ENCODE data around the gene DNAI1. TPM values are rescaled to one million over a fixed set of nuclear protein-coding genes. Genes with fewer than 3 reads are reported as not detected.

DNAI1 gene
- total RNA-seq, 2 donors from 2014 or later = 2.5 to 4.1 TPM

DNA sequence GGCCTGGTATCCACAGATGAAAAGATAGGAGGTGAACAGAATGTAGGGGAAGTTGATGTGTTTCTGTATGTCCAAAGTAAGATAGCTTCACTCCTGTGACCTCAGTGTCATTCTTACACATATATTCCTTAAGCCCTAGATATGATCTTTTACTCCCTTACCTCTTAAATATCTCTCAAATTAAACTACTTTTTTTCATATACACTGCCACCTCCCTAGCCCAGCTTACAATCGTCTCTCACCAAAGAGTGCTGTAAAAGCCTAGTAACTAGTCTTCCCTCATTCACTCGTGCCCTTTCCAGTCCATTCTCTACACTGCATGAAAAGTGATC is 5.3 kb downstream of the DNAI1 start:
- H3K36me3 ChIP-seq (ENCODE audit: control insufficient read depth, insufficient read depth, low read length) = no peaks in the 10 kb centered on the region
- no peaks in the 10 kb centered on the region for H3K4me1 ChIP-seq (ENCODE audit: control insufficient read depth, insufficient read depth, low read length)
- no peak for DNase-seq
- no peak overlapping the region for H3K4me3 ChIP-seq (ENCODE audit: low read length)
- H3K4me3 Mint-ChIP-seq = no peak overlapping the region
- no peaks in the 10 kb centered on the region for H3K9me3 Mint-ChIP-seq
- peaks cover 8% of the 10 kb centered on the region for H3K27me3 ChIP-seq (ENCODE audit: control insufficient read depth, insufficient read depth, low read length, poor library complexity, severe bottlenecking)
- no peak overlapping the region for H3K9ac ChIP-seq (ENCODE audit: extremely low read depth, low read length, poor library complexity, severe bottlenecking)
- no peaks in the 10 kb centered on the region for H3K9me3 ChIP-seq (ENCODE audit: control insufficient read depth, low read length)
- TF ChIP-seq, protein P1, sequence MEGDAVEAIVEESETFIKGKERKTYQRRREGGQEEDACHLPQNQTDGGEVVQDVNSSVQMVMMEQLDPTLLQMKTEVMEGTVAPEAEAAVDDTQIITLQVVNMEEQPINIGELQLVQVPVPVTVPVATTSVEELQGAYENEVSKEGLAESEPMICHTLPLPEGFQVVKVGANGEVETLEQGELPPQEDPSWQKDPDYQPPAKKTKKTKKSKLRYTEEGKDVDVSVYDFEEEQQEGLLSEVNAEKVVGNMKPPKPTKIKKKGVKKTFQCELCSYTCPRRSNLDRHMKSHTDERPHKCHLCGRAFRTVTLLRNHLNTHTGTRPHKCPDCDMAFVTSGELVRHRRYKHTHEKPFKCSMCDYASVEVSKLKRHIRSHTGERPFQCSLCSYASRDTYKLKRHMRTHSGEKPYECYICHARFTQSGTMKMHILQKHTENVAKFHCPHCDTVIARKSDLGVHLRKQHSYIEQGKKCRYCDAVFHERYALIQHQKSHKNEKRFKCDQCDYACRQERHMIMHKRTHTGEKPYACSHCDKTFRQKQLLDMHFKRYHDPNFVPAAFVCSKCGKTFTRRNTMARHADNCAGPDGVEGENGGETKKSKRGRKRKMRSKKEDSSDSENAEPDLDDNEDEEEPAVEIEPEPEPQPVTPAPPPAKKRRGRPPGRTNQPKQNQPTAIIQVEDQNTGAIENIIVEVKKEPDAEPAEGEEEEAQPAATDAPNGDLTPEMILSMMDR (conservative IDR thresholded peaks at IDR 0.05) = no peak
- H3K4me1 Mint-ChIP-seq = peaks cover 13% of the 10 kb centered on the region
- 87 to 96% methylated on average over 2 of the region's 2 CpGs for WGBS, 2 experiments (ENCODE audit: insufficient coverage in 1 of 2, insufficient read length in 1 of 2)
- H3K27ac ChIP-seq (ENCODE audit: low read depth, low read length) = no peak overlapping the region
- H3K27me3 Mint-ChIP-seq (ENCODE audit: insufficient read depth) = peaks cover 14% of the 10 kb centered on the region
- no peaks in the 10 kb centered on the region for H3K36me3 Mint-ChIP-seq (ENCODE audit: low read depth)
- no peak overlapping the region for H3K27ac Mint-ChIP-seq

DNA sequence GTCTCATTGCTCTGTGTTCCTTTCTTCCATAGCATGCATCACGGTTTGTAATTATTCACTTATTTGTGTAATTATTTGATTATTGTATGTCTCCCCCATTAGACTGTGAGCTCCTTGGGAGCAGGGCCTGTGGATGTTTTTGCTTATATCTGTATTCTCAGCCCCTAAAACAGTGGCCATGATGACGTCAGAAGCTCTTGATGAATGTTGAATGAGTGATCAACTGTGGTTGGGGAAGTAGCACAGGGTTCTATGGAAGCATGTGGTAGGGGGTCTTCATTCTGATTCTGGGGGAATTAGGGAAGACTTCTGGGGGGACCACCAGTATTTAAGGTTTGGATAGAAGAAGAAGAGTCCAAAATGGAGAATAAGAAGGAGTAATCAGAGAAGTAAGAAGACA is 6.0 kb downstream of the DNAI1 start:
- Histone ChIP-seq H3K4me3 (ENCODE audit: low read length) (no peak overlapping the region), H3K9ac (ENCODE audit: extremely low read depth, low read length, poor library complexity, severe bottlenecking) (no peak overlapping the region), H3K27ac (ENCODE audit: low read depth, low read length) (no peak overlapping the region), H3K9me3 (ENCODE audit: control insufficient read depth, low read length) (no peaks in the 10 kb centered on the region), H3K27me3 (ENCODE audit: control insufficient read depth, insufficient read depth, low read length, poor library complexity, severe bottlenecking) (peaks cover 8% of the 10 kb centered on the region), H3K36me3 (ENCODE audit: control insufficient read depth, insufficient read depth, low read length) (no peaks in the 10 kb centered on the region), H3K4me1 (ENCODE audit: control insufficient read depth, insufficient read depth, low read length) (no peaks in the 10 kb centered on the region)
- no peak for DNase-seq
- Mint-ChIP-seq H3K36me3 (ENCODE audit: low read depth) (no peaks in the 10 kb centered on the region), H3K27me3 (ENCODE audit: insufficient read depth) (peaks cover 7% of the 10 kb centered on the region), H3K4me1 (peaks cover 10% of the 10 kb centered on the region), H3K9me3 (no peaks in the 10 kb centered on the region), H3K27ac (no peak overlapping the region), H3K4me3 (no peak overlapping the region)
- 86% methylated on average over 1 of the region's 2 CpGs; no CpG with 5 or more reads in 1 of the 2 experiments for WGBS, 2 experiments (ENCODE audit: insufficient coverage in 1 of 2, insufficient read length in 1 of 2)
- TF ChIP-seq, protein P1 (conservative IDR thresholded peaks at IDR 0.05) = no peak

DNA sequence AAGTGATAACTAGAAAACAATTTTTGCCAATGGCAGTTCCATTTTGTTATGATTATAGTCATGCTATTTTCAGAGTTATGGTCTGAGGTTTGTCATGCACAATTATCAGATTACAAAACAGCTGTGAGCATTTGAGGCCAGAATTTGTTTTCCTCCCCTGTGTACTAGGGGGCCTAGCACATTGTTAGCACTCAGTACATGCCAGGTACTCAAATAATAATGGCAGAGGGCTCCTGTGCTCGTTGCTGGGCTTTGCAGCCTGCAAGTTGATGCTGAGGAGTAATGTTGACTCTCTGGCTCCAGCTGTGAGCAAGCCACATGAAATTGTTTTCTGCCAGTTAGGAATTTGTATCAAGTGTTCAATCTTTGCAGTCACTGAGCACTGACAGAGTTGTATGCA is 6.9 kb downstream of the DNAI1 start:
- no peaks in the 10 kb centered on the region for H3K9me3 Mint-ChIP-seq
- no peaks in the 10 kb centered on the region for H3K36me3 Mint-ChIP-seq (ENCODE audit: low read depth)
- no peak overlapping the region for H3K27ac Mint-ChIP-seq

More for the DNA sequence above, 6.9 kb downstream of the DNAI1 start:
- H3K9ac ChIP-seq (ENCODE audit: extremely low read depth, low read length, poor library complexity, severe bottlenecking) = no peak overlapping the region
- 33 to 58% methylated on average over 1 of the region's 1 CpG for WGBS, 2 experiments (ENCODE audit: insufficient coverage in 1 of 2, insufficient read length in 1 of 2)
- no peak overlapping the region for H3K4me3 ChIP-seq (ENCODE audit: low read length)
- TF ChIP-seq, protein P1 (conservative IDR thresholded peaks at IDR 0.05) = no peak
- Mint-ChIP-seq H3K4me1 (peaks cover 10% of the 10 kb centered on the region), H3K4me3 (no peak overlapping the region), H3K27me3 (ENCODE audit: insufficient read depth) (no peaks in the 10 kb centered on the region)
- no peaks in the 10 kb centered on the region for H3K4me1 ChIP-seq (ENCODE audit: control insufficient read depth, insufficient read depth, low read length)
- peaks cover 8% of the 10 kb centered on the region for H3K27me3 ChIP-seq (ENCODE audit: control insufficient read depth, insufficient read depth, low read length, poor library complexity, severe bottlenecking)
- no peak for DNase-seq
- H3K9me3 ChIP-seq (ENCODE audit: control insufficient read depth, low read length) = no peaks in the 10 kb centered on the region
- no peak overlapping the region for H3K27ac ChIP-seq (ENCODE audit: low read depth, low read length)
- no peaks in the 10 kb centered on the region for H3K36me3 ChIP-seq (ENCODE audit: control insufficient read depth, insufficient read depth, low read length)

All from endodermal cell (in vitro differentiated cells).